Testis (tissue), 2 donors: ENCODE results near the gene PTPDC1.

ENCODE experiments used
- POLR2A ChIP-seq: fragments of 450-650 bp; IDR thresholded peaks from one replicate; pipeline ENCODE4 v1.6.1; 2017; ENCODE audit warnings: antibody characterized with exemption, mild to moderate bottlenecking, moderate library complexity
- TF ChIP-seq, protein P1 (sequence below), 3 experiments: fragments of 450-650 bp in 2 of 3; fragments of 200-600 bp in 1 of 3; sonication (generic) in 1 of 3; IDR thresholded peaks; one replicate each; pipeline ENCODE4 v1.5.1; 2016 to 2019; ENCODE audit warnings: antibody characterized with exemption in 3 of 3, mild to moderate bottlenecking in 2 of 3, moderate library complexity in 1 of 3

GRCh38 chr9:94086486-94087345, 2.5 kb downstream of the PTPDC1 start:
- TF ChIP-seq, protein P1, sequence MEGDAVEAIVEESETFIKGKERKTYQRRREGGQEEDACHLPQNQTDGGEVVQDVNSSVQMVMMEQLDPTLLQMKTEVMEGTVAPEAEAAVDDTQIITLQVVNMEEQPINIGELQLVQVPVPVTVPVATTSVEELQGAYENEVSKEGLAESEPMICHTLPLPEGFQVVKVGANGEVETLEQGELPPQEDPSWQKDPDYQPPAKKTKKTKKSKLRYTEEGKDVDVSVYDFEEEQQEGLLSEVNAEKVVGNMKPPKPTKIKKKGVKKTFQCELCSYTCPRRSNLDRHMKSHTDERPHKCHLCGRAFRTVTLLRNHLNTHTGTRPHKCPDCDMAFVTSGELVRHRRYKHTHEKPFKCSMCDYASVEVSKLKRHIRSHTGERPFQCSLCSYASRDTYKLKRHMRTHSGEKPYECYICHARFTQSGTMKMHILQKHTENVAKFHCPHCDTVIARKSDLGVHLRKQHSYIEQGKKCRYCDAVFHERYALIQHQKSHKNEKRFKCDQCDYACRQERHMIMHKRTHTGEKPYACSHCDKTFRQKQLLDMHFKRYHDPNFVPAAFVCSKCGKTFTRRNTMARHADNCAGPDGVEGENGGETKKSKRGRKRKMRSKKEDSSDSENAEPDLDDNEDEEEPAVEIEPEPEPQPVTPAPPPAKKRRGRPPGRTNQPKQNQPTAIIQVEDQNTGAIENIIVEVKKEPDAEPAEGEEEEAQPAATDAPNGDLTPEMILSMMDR (IDR thresholded peaks at IDR 0.05): no peak
- no peak for TF ChIP-seq POLR2A
